ENCODE measurements around the gene TTC34. TPM values are rescaled to one million over a fixed set of nuclear protein-coding genes. Genes with fewer than 3 reads are reported as not detected.
"Not testable (repeated sequence)": the region's sequence is repeated elsewhere in the genome, so short reads cannot be mapped to it uniquely, and the experiment has no call there.

The TTC34 gene
- total and polyA plus RNA-seq, 2 donors (not counting 1 experiment from before 2014, with no cell fraction given): 0.05 to 0.17 TPM

DNA sequence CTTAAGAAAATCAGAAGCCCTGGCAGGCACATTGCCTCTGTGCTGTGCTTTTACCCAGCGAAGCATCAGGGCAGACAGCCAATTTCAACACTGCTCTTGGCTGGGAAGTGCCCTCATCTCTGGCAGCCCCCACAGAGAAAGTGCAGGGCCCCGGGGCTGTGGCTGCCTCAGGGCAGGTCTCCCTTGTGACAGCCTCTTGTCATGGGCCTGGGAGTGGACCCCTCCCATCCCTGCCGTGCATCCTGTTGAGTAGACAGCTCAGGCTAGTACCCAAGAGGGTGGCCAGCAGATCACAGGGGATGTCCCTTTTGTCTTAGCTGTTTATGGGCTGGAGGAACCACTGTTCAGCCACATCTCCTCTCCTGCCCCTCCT lies 23.3 kb downstream of the TTC34 start:
- H3K4me2 ChIP-seq (ENCODE audit: extremely low read depth, insufficient read depth, low read length): no peak overlapping the region
- H4K20me1 ChIP-seq (ENCODE audit: control insufficient read depth, extremely low read depth, insufficient read depth, low read length): no peaks in the 10 kb centered on the region
- H3K36me3 ChIP-seq (ENCODE audit: control insufficient read depth, insufficient read depth, low read length): no peaks in the 10 kb centered on the region
- no peaks in the 10 kb centered on the region for H3K9me3 ChIP-seq (ENCODE audit: control insufficient read depth, insufficient read depth, low read depth, low read length)
- H3K4me3 ChIP-seq (replicated peaks in 1 of 4; ENCODE audit: control extremely low read depth in 1 of 4, insufficient read depth in 1 of 4, low read depth in 3 of 4, low read length in 4 of 4): no peak overlapping the region
- H3K9ac ChIP-seq (ENCODE audit: insufficient read depth, low read length): no peak overlapping the region
- H3K27me3 ChIP-seq (ENCODE audit: control insufficient read depth, insufficient read depth, low read length): no peaks in the 10 kb centered on the region
- no peak overlapping the region for H3K27ac ChIP-seq (ENCODE audit: insufficient read depth, low read length)
- no peaks in the 10 kb centered on the region for H3K79me2 ChIP-seq (ENCODE audit: control insufficient read depth, insufficient read depth, low read length)
- no peaks in the 10 kb centered on the region for H3K4me1 ChIP-seq (ENCODE audit: control insufficient read depth, extremely low read depth, insufficient read depth, low read length)
- no peak for DNase-seq (ENCODE audit: low read depth in 2 of 2)
- no peak overlapping the region for H2AFZ ChIP-seq (ENCODE audit: low read length)
- no peak for TF ChIP-seq EZH2 (IDR thresholded peaks at IDR 0.05; ENCODE audit: low read length, missing control alignments)
- TF ChIP-seq, protein P1, sequence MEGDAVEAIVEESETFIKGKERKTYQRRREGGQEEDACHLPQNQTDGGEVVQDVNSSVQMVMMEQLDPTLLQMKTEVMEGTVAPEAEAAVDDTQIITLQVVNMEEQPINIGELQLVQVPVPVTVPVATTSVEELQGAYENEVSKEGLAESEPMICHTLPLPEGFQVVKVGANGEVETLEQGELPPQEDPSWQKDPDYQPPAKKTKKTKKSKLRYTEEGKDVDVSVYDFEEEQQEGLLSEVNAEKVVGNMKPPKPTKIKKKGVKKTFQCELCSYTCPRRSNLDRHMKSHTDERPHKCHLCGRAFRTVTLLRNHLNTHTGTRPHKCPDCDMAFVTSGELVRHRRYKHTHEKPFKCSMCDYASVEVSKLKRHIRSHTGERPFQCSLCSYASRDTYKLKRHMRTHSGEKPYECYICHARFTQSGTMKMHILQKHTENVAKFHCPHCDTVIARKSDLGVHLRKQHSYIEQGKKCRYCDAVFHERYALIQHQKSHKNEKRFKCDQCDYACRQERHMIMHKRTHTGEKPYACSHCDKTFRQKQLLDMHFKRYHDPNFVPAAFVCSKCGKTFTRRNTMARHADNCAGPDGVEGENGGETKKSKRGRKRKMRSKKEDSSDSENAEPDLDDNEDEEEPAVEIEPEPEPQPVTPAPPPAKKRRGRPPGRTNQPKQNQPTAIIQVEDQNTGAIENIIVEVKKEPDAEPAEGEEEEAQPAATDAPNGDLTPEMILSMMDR (conservative IDR thresholded peaks at IDR 0.05 in 1 of 2, IDR thresholded peaks at IDR 0.05 in 1 of 2; ENCODE audit: low read depth in 1 of 2, low read length in 2 of 2): no peak

DNA sequence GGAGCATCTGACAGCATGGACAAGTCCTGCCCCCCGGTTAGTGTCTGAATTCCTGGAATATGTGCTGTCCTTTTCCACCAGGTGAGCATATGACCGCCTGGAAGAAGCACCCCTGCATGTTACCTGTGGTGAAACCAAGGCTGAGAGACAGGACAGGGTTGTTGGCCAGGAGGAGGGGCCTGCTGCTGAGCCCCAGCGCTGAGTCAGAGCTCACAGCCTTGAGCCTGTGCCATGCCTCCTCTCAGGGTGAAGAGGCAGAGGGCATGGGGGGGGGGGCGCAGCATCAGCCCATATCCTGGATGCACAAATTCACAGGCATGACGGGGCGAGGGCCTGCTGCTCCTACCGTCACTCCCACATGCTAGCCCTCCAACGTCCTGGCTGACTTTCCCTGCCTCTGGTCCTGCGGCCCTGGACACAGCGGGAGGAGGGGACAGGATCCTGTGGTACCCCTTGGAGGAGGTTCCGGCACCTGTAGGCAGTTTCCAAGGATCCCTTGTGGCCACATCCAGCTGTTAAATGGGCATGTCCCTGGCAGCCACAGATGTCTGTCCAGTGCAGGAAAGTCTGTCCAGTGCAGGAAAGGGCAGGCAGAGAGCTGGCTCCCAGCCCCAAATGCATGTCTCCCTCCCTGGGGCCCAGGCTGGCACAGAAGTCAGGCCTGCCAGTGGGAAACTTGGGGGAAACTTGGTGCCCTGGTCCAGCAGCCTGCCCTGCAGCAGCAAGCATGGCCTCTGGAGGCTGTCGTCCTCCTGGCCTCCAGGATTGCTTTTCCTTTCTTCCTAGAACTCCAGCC lies 23.9 kb downstream of the TTC34 start:
- H3K27me3 ChIP-seq (ENCODE audit: control insufficient read depth, insufficient read depth, low read length): no peaks in the 10 kb centered on the region
- TF ChIP-seq EZH2 (IDR thresholded peaks at IDR 0.05; ENCODE audit: low read length, missing control alignments): no peak
- TF ChIP-seq, protein P1 (conservative IDR thresholded peaks at IDR 0.05 in 1 of 2, IDR thresholded peaks at IDR 0.05 in 1 of 2; ENCODE audit: low read depth in 1 of 2, low read length in 2 of 2): no peak
- no peak overlapping the region for H3K4me3 ChIP-seq (replicated peaks in 1 of 4; ENCODE audit: control extremely low read depth in 1 of 4, insufficient read depth in 1 of 4, low read depth in 3 of 4, low read length in 4 of 4)
- H3K4me2 ChIP-seq (ENCODE audit: extremely low read depth, insufficient read depth, low read length): no peak overlapping the region
- H3K36me3 ChIP-seq (ENCODE audit: control insufficient read depth, insufficient read depth, low read length): no peaks in the 10 kb centered on the region
- no peaks in the 10 kb centered on the region for H4K20me1 ChIP-seq (ENCODE audit: control insufficient read depth, extremely low read depth, insufficient read depth, low read length)
- DNase-seq (ENCODE audit: low read depth in 2 of 2): no peak
- H3K4me1 ChIP-seq (ENCODE audit: control insufficient read depth, extremely low read depth, insufficient read depth, low read length): no peaks in the 10 kb centered on the region
- H3K9me3 ChIP-seq (ENCODE audit: control insufficient read depth, insufficient read depth, low read depth, low read length): no peaks in the 10 kb centered on the region
- no peak overlapping the region for H2AFZ ChIP-seq (ENCODE audit: low read length)
- no peak overlapping the region for H3K9ac ChIP-seq (ENCODE audit: insufficient read depth, low read length)
- no peaks in the 10 kb centered on the region for H3K79me2 ChIP-seq (ENCODE audit: control insufficient read depth, insufficient read depth, low read length)
- H3K27ac ChIP-seq (ENCODE audit: insufficient read depth, low read length): no peak overlapping the region

DNA sequence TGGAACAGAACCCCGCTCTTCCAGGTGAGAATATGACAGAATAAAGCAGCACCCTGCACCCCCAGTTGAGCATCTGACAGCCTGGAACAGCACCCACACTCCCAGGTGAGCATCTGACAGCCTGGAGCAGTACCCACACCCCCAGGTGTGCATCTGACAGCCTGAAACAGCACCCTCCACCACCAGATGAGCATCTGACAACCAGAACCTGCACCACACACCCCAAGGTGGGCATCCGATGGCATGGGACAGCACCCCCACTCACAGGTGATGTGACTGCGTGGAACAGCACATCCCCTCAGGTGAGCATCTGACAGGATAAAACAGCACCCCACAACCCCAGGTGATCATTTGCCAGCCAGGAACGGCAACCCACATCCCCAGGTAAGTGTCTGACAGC lies 26.2 kb downstream of the TTC34 start:
- not testable (repeated sequence) for DNase-seq (ENCODE audit: low read depth in 2 of 2); H3K9me3 ChIP-seq (ENCODE audit: control insufficient read depth, insufficient read depth, low read depth, low read length); H3K79me2 ChIP-seq (ENCODE audit: control insufficient read depth, insufficient read depth, low read length); H3K36me3 ChIP-seq (ENCODE audit: control insufficient read depth, insufficient read depth, low read length); H3K4me3 ChIP-seq (replicated peaks in 1 of 4; ENCODE audit: control extremely low read depth in 1 of 4, insufficient read depth in 1 of 4, low read depth in 3 of 4, low read length in 4 of 4); H3K4me2 ChIP-seq (ENCODE audit: extremely low read depth, insufficient read depth, low read length); H2AFZ ChIP-seq (ENCODE audit: low read length); H3K4me1 ChIP-seq (ENCODE audit: control insufficient read depth, extremely low read depth, insufficient read depth, low read length); H4K20me1 ChIP-seq (ENCODE audit: control insufficient read depth, extremely low read depth, insufficient read depth, low read length); H3K9ac ChIP-seq (ENCODE audit: insufficient read depth, low read length); H3K27me3 ChIP-seq (ENCODE audit: control insufficient read depth, insufficient read depth, low read length); H3K27ac ChIP-seq (ENCODE audit: insufficient read depth, low read length)

DNA sequence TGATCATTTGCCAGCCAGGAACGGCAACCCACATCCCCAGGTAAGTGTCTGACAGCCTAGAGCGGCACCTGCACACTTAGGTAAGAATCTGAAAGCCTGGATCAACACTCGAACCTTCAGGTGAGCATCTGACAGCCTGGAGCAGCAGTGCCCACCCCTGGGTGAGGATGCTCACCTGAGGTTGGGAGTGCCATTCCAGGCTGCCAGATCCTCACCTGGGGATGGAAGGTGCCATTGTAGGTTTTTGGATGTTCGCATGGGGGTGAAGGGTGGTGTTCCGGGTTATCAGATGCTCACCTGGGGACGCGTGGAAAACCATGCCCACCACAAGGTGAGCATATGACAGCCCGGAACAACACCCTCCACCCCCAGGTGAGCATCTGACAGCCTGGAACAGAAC lies 33.4 kb downstream of the TTC34 start:
- H3K4me2 ChIP-seq (ENCODE audit: extremely low read depth, insufficient read depth, low read length); DNase-seq (ENCODE audit: low read depth in 2 of 2); H4K20me1 ChIP-seq (ENCODE audit: control insufficient read depth, extremely low read depth, insufficient read depth, low read length); H3K27ac ChIP-seq (ENCODE audit: insufficient read depth, low read length); H3K36me3 ChIP-seq (ENCODE audit: control insufficient read depth, insufficient read depth, low read length); H3K79me2 ChIP-seq (ENCODE audit: control insufficient read depth, insufficient read depth, low read length); H3K9ac ChIP-seq (ENCODE audit: insufficient read depth, low read length); H3K4me3 ChIP-seq (replicated peaks in 1 of 4; ENCODE audit: control extremely low read depth in 1 of 4, insufficient read depth in 1 of 4, low read depth in 3 of 4, low read length in 4 of 4); H2AFZ ChIP-seq (ENCODE audit: low read length); H3K27me3 ChIP-seq (ENCODE audit: control insufficient read depth, insufficient read depth, low read length); H3K4me1 ChIP-seq (ENCODE audit: control insufficient read depth, extremely low read depth, insufficient read depth, low read length); H3K9me3 ChIP-seq (ENCODE audit: control insufficient read depth, insufficient read depth, low read depth, low read length): not testable (repeated sequence)

DNA sequence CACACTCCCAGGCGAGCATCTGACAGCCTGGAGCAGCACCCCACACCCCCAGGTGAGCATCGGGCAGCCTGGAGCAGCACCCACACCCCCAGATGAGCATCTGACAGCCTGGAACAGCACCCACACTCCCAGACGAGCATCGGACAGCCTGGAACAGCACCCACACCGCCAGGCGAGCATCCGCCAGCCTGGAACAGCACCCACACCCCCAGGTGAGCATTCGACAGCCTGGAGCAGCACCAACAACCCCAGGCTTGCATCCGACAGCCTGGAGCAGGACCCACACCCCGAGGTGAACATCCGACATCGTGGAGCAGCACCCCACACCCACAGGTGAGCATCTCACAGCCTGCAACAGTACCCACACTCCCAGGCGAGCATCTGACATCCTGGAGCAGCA lies 42.1 kb downstream of the TTC34 start:
- DNase-seq (ENCODE audit: low read depth in 2 of 2); H3K36me3 ChIP-seq (ENCODE audit: control insufficient read depth, insufficient read depth, low read length); H3K4me3 ChIP-seq (replicated peaks in 1 of 4; ENCODE audit: control extremely low read depth in 1 of 4, insufficient read depth in 1 of 4, low read depth in 3 of 4, low read length in 4 of 4); H2AFZ ChIP-seq (ENCODE audit: low read length); H3K27ac ChIP-seq (ENCODE audit: insufficient read depth, low read length); H3K9ac ChIP-seq (ENCODE audit: insufficient read depth, low read length); H3K9me3 ChIP-seq (ENCODE audit: control insufficient read depth, insufficient read depth, low read depth, low read length); H3K4me2 ChIP-seq (ENCODE audit: extremely low read depth, insufficient read depth, low read length); H3K4me1 ChIP-seq (ENCODE audit: control insufficient read depth, extremely low read depth, insufficient read depth, low read length); H3K79me2 ChIP-seq (ENCODE audit: control insufficient read depth, insufficient read depth, low read length); H3K27me3 ChIP-seq (ENCODE audit: control insufficient read depth, insufficient read depth, low read length); H4K20me1 ChIP-seq (ENCODE audit: control insufficient read depth, extremely low read depth, insufficient read depth, low read length): not testable (repeated sequence)

Measured in fibroblast of lung (primary cell).